ENCODE results near the gene PRKG1. TPM values are rescaled to one million over a fixed set of nuclear protein-coding genes. Genes with fewer than 3 reads are reported as not detected.

The PRKG1 gene
- total RNA-seq, 1 donor from 2014 or later: 26.4 TPM

DNA sequence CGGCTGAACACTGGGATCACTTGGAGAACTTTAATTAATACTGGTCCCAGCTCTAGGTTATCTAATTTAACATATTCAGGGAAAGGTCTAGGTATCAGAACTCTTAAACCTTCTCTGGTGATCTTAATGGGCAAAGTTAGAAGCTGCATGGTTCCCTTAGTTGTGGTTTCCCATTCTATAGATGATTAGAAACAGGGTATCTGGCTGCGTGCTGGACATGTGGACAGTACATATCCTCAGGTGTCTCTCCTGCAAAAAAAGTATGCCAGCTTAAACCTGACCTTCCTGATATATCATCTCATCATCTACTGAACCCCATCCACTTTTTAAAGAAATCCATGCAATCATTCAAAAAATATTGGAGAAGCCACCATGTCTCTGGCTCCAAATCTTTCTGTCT is 955.3 kb downstream of the PRKG1 start:
- DNase-seq (ENCODE audit: low spot score): no peak
- Mint-ChIP-seq H3K4me3 (no peak overlapping the region), H3K27me3 (ENCODE audit: insufficient read depth, low read depth) (no peaks in the 10 kb centered on the region), H3K27ac (no peak overlapping the region), H3K9me3 (no peaks in the 10 kb centered on the region), H3K4me1 (peaks cover 4% of the 10 kb centered on the region), H3K36me3 (no peaks in the 10 kb centered on the region)
- Histone ChIP-seq H3K79me2 (ENCODE audit: low read depth) (no peaks in the 10 kb centered on the region), H3K27me3 (no peaks in the 10 kb centered on the region), H3K4me2 (no peak overlapping the region), H2AFZ (replicated peaks) (peak overlapping the region; percentile 9), H3K9me3 (ENCODE audit: low read depth) (no peaks in the 10 kb centered on the region), H3K27ac (no peak overlapping the region), H3K4me1 (peaks cover 14% of the 10 kb centered on the region), H4K20me1 (ENCODE audit: low read depth) (no peaks in the 10 kb centered on the region), H3F3A (ENCODE audit: low read depth) (no peaks in the 10 kb centered on the region), H3K36me3 (no peaks in the 10 kb centered on the region), H3K4me3 (no peak overlapping the region), H3K9ac (no peak overlapping the region)
- no peak for TF ChIP-seq EZH2phosphoT487 (IDR thresholded peaks at IDR 0.05)
- no peak for TF ChIP-seq EZH2 (IDR thresholded peaks at IDR 0.05)
- TF ChIP-seq CTCF (IDR thresholded peaks at IDR 0.05): no peak

- no peak overlapping the region for H3K4me3 Mint-ChIP-seq
- Histone ChIP-seq H2AFZ (replicated peaks) (peak overlapping the region; percentile 9), H3K9ac (no peak overlapping the region), H3K27me3 (no peaks in the 10 kb centered on the region), H3K27ac (no peak overlapping the region), H3K9me3 (ENCODE audit: low read depth) (no peaks in the 10 kb centered on the region), H3K79me2 (ENCODE audit: low read depth) (no peaks in the 10 kb centered on the region), H3F3A (ENCODE audit: low read depth) (no peaks in the 10 kb centered on the region), H3K4me3 (no peak overlapping the region), H3K36me3 (no peaks in the 10 kb centered on the region), H3K4me1 (peaks cover 14% of the 10 kb centered on the region), H4K20me1 (ENCODE audit: low read depth) (no peaks in the 10 kb centered on the region), H3K4me2 (no peak overlapping the region)
- peaks cover 4% of the 10 kb centered on the region for H3K4me1 Mint-ChIP-seq
- H3K27ac Mint-ChIP-seq: no peak overlapping the region
- no peaks in the 10 kb centered on the region for H3K27me3 Mint-ChIP-seq (ENCODE audit: insufficient read depth, low read depth)
- no peak for DNase-seq (ENCODE audit: low spot score)
- TF ChIP-seq EZH2 (IDR thresholded peaks at IDR 0.05) (no peak), CTCF (IDR thresholded peaks at IDR 0.05) (no peak), EZH2phosphoT487 (IDR thresholded peaks at IDR 0.05) (no peak)
- H3K9me3 Mint-ChIP-seq: no peaks in the 10 kb centered on the region
- H3K36me3 Mint-ChIP-seq: no peaks in the 10 kb centered on the region
Observed at GRCh38 chr10:52030051-52030790, 955.9 kb downstream of the PRKG1 start.

- H3K4me3 Mint-ChIP-seq: no peak overlapping the region
- Histone ChIP-seq H3K36me3 (no peaks in the 10 kb centered on the region), H3K4me1 (peaks cover 14% of the 10 kb centered on the region), H3K4me3 (no peak overlapping the region), H3K9ac (no peak overlapping the region), H3K79me2 (ENCODE audit: low read depth) (no peaks in the 10 kb centered on the region), H3K9me3 (ENCODE audit: low read depth) (no peaks in the 10 kb centered on the region), H4K20me1 (ENCODE audit: low read depth) (no peaks in the 10 kb centered on the region), H3K27me3 (no peaks in the 10 kb centered on the region), H3F3A (ENCODE audit: low read depth) (no peaks in the 10 kb centered on the region), H3K27ac (no peak overlapping the region), H2AFZ (replicated peaks) (no peak overlapping the region), H3K4me2 (no peak overlapping the region)
- H3K9me3 Mint-ChIP-seq: no peaks in the 10 kb centered on the region
- no peaks in the 10 kb centered on the region for H3K27me3 Mint-ChIP-seq (ENCODE audit: insufficient read depth, low read depth)
- H3K36me3 Mint-ChIP-seq: no peaks in the 10 kb centered on the region
- H3K27ac Mint-ChIP-seq: no peak overlapping the region
- DNase-seq (ENCODE audit: low spot score): no peak
- H3K4me1 Mint-ChIP-seq: peaks cover 4% of the 10 kb centered on the region
- TF ChIP-seq CTCF (IDR thresholded peaks at IDR 0.05): no peak
- TF ChIP-seq EZH2 (IDR thresholded peaks at IDR 0.05): no peak
- no peak for TF ChIP-seq EZH2phosphoT487 (IDR thresholded peaks at IDR 0.05)
Observed at GRCh38 chr10:52030975-52031374, 956.7 kb downstream of the PRKG1 start.
